Ishikawa (cell line): ENCODE results near the gene PIP4K2A.

ENCODE experiments used
- CEBPB ChIP-seq: IDR thresholded peaks from 2 replicates; pipeline ENCODE4 v1.6.1; 2012
- CREB1 ChIP-seq: IDR thresholded peaks from 2 replicates; pipeline ENCODE4 v1.6.1; 2012; ENCODE audit warnings: low read depth
- EGR1 ChIP-seq: IDR thresholded peaks from 2 replicates; pipeline ENCODE4 v1.6.1; 2012
- EP300 ChIP-seq: IDR thresholded peaks from 2 replicates; pipeline ENCODE4 v1.6.1; 2012; ENCODE audit warnings: borderline replicate concordance
- FOXM1 ChIP-seq: IDR thresholded peaks from 2 replicates; pipeline ENCODE4 v1.6.1; 2012; ENCODE audit warnings: low read depth, borderline replicate concordance
- NFIC ChIP-seq: IDR thresholded peaks from 2 replicates; pipeline ENCODE4 v1.6.1; 2012
- RAD21 ChIP-seq: IDR thresholded peaks from 2 replicates; pipeline ENCODE4 v1.6.1; 2012; ENCODE audit warnings: low read depth
- TAF1 ChIP-seq: IDR thresholded peaks from 2 replicates; pipeline ENCODE4 v1.6.1; 2012; ENCODE audit warnings: low read depth, mild to moderate bottlenecking
- TCF12 ChIP-seq: IDR thresholded peaks from 2 replicates; pipeline ENCODE4 v1.6.1; 2012; ENCODE audit warnings: low read depth
- TEAD4 ChIP-seq: IDR thresholded peaks from 2 replicates; pipeline ENCODE4 v1.6.1; 2012
- YY1 ChIP-seq: IDR thresholded peaks from 2 replicates; pipeline ENCODE4 v1.6.1; 2012; ENCODE audit warnings: low read depth
- ZBTB7A ChIP-seq: IDR thresholded peaks from 2 replicates; pipeline ENCODE4 v1.6.1; 2012; ENCODE audit warnings: low read depth
- TF ChIP-seq, protein P1 (sequence below): IDR thresholded peaks from 2 replicates; pipeline ENCODE4 v1.6.1; 2012
- TF ChIP-seq, protein P2 (sequence below): IDR thresholded peaks from 2 replicates; pipeline ENCODE4 v1.6.1; 2012
- TF ChIP-seq, protein P3 (sequence below): IDR thresholded peaks from 2 replicates; pipeline ENCODE4 v1.6.1; 2012; ENCODE audit warnings: low read depth, mild to moderate bottlenecking

PIP4K2A gene

DNA sequence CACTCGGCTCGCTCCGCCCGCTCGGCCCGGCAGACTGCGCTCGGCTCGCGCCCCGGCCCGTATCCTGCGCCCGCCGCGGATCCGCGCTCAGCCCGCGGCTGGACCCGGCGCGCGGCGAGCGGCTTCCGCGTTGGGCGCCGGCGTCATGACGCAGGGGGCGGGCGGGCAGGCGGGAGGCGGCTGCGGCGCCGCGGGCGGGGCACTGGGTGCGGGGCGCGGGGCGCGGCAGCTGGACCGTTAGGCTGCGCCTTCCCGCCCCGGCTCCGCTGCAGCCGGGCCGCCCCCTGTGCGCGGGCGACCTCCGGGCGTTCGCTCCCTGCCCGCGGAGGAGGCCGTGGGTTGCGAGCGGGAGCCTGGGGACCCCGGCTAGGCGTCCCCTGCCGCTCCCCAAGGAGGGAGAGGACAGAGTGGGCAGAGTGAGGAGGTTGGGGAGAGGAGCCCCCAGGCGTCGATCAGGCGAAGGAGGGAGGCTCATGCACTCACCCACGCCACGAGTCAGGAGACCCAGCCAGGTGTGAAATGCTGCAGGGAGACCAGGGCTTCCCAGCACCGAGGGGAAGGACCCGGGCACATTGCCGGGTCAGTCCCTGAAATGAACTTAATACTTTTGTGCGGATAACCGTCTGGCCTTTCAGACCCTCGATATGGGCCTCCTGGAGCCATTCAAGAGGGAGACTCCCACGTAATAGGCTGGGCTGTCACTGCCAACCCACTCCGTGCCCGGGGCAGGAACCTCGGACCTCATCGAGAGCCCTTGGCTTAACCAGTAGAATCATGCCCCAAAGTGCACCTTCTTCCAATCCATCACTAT is at the start of gene PIP4K2A:
TSS of gene PIP4K2A (minus strand) at position 100 of the 811 bp plus-strand sequence. CDS start 252 bp downstream, outside the sequence.
- TF ChIP-seq TEAD4 (no peak), TCF12 (no peak), ZBTB7A (no peak), CREB1 (no peak), FOXM1 (no peak), RAD21 (no peak)
- TF ChIP-seq, protein P1, sequence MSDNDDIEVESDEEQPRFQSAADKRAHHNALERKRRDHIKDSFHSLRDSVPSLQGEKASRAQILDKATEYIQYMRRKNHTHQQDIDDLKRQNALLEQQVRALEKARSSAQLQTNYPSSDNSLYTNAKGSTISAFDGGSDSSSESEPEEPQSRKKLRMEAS = peak; percentile 84

DNA sequence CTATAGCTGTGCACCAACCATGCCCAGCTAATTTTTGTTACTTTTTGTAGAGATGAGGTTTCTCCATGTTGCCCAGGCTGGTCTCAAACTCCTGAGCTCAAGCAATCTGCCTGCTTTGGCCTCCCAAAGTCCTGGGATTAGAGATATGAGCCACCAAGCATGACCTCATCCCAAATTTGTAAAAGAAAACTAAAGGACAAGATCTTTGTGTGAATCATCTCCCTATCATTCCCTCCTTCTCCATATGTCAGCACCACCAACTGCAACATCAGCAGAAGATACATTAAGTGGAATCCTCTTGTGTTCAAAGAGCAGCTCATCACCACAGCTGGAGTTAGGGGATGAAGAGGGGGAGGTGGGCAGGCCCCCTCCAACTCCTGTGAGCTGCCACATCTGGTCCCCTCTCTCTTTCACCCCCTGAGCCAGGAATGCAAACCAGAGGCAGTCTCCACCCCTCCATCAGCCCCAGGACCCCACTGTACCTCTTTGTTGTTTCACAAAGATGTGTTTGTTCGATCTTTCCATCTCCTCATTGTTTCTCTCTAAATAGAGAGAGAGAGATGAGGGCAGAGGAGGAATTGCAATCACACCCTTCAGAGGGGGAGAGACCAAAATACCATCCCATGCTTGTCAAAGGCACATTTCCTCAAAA is 47.3 kb upstream of the PIP4K2A start:
- TF ChIP-seq, protein P1 = no peak
- no peak for TF ChIP-seq FOXM1
- TF ChIP-seq CEBPB = no peak
- TF ChIP-seq RAD21 = no peak

DNA sequence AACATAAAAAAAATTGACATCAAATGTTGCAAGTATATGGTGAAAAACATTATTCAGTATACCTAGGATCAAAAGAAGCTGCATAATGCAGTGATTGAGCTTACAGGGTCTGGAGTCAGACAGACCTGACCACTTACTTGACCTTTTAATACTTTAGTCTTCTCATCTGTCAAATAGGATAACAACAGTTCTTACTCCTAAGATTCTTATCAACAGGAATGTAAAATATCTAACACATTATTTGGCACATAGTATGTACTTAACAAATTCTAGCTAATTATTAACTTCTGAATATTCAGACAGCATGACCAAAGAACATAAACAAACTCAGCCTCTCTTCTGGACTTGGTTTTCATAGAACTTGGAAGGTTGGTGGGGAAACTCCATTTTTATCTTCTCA is 45.6 kb upstream of the PIP4K2A start:
- TF ChIP-seq TCF12 (no peak), FOXM1 (no peak), TEAD4 (no peak), YY1 (no peak), NFIC (no peak), ZBTB7A (no peak), RAD21 (no peak), CEBPB (no peak), EP300 (no peak), TAF1 (no peak)
- TF ChIP-seq, protein P2, sequence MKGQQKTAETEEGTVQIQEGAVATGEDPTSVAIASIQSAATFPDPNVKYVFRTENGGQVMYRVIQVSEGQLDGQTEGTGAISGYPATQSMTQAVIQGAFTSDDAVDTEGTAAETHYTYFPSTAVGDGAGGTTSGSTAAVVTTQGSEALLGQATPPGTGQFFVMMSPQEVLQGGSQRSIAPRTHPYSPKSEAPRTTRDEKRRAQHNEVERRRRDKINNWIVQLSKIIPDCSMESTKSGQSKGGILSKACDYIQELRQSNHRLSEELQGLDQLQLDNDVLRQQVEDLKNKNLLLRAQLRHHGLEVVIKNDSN = no peak
- TF ChIP-seq, protein P3, sequence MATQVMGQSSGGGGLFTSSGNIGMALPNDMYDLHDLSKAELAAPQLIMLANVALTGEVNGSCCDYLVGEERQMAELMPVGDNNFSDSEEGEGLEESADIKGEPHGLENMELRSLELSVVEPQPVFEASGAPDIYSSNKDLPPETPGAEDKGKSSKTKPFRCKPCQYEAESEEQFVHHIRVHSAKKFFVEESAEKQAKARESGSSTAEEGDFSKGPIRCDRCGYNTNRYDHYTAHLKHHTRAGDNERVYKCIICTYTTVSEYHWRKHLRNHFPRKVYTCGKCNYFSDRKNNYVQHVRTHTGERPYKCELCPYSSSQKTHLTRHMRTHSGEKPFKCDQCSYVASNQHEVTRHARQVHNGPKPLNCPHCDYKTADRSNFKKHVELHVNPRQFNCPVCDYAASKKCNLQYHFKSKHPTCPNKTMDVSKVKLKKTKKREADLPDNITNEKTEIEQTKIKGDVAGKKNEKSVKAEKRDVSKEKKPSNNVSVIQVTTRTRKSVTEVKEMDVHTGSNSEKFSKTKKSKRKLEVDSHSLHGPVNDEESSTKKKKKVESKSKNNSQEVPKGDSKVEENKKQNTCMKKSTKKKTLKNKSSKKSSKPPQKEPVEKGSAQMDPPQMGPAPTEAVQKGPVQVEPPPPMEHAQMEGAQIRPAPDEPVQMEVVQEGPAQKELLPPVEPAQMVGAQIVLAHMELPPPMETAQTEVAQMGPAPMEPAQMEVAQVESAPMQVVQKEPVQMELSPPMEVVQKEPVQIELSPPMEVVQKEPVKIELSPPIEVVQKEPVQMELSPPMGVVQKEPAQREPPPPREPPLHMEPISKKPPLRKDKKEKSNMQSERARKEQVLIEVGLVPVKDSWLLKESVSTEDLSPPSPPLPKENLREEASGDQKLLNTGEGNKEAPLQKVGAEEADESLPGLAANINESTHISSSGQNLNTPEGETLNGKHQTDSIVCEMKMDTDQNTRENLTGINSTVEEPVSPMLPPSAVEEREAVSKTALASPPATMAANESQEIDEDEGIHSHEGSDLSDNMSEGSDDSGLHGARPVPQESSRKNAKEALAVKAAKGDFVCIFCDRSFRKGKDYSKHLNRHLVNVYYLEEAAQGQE = no peak

DNA sequence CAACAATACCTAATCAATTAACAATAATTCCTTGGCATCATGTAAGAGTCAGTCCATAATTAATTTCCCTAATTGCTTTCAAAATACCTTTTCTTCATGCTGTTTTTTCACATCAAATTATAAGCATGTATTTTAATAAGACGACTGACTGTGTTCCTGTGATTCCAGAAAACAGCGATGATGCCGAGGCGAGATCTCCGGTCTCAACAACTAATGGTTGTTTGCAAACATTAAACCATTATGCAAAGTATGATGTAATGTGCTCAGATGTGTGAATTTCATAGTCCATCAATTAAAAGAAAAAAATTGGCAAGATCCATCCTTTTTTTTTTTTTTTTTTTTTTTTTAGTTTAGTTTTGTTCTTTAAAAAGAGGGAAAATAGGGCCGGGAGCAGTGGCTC is 44.5 kb upstream of the PIP4K2A start:
- no peak for TF ChIP-seq CEBPB
- TF ChIP-seq RAD21 = no peak
- TF ChIP-seq, protein P1 = no peak
- no peak for TF ChIP-seq TAF1
- TF ChIP-seq NFIC = no peak
- TF ChIP-seq ZBTB7A = no peak
- TF ChIP-seq, protein P3 = no peak
- no peak for TF ChIP-seq CREB1

DNA sequence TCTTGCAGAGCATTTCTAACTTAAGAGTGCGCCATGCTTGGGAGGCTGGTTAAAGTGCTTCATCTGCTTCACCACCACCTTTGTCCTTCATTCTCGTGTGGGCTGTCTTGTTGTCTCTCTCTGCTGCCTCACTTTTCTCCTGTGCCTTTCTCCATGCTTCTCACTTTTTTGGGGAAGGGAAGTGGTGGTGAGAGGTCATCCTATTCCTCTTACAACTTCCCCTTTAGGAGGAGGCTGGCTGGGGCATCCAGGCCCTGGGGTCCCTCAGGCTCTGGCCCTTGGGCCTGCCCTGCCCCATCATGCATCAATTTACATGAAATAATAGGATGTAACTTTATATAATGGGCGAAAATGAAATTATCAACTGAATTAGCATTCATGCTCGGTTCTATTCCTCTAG is 39.9 kb upstream of the PIP4K2A start:
- TF ChIP-seq, protein P3 = no peak
- no peak for TF ChIP-seq RAD21
- TF ChIP-seq EP300 = no peak
- TF ChIP-seq, protein P1 = no peak
- TF ChIP-seq EGR1 = no peak
- no peak for TF ChIP-seq ZBTB7A
- no peak for TF ChIP-seq CEBPB
- TF ChIP-seq, protein P2 = no peak
- TF ChIP-seq YY1 = no peak
- no peak for TF ChIP-seq FOXM1
- TF ChIP-seq TAF1 = no peak
- TF ChIP-seq TCF12 = no peak
- no peak for TF ChIP-seq TEAD4
- TF ChIP-seq CREB1 = no peak
- no peak for TF ChIP-seq NFIC
